GM18505 (cell line): ENCODE measurements around the gene PLEKHA3.
"Not testable (repeated sequence)": the region's sequence is repeated elsewhere in the genome, so short reads cannot be mapped to it uniquely, and the experiment has no call there.

ENCODE experiments used
- ATAC-seq: cut with Tn5 transposase; IDR thresholded peaks from one replicate; pipeline ENCODE4 v1.9.1; 2021; ENCODE audit not compliant: unreplicated experiment
- POLR2A ChIP-seq: IDR thresholded peaks from 4 replicates; pipeline ENCODE4 v1.6.1; 2011; ENCODE audit warnings: borderline replicate concordance; ENCODE audit not compliant: insufficient read depth, insufficient read length; ENCODE audit errors: extremely low read depth

The PLEKHA3 gene

DNA sequence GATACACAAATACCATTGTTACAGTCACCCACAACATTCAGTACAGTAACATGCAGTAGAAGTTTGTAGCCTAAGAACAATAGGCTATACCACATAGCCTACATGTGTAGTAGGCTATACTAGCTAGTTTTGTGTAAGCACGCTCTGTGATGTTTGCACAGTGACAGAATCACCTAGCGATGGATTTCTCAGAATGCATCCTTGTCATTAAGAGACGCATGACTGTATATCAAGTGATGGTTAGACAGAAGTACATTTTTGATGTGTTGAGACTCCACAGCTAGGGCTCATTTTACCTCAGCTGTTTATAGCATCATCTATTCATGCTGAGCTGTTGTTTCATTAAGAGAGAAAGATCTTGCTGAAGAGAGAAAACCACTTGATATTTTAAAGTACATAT lies 19.4 kb downstream of the PLEKHA3 start:
- no peak for TF ChIP-seq POLR2A
- ATAC-seq = no peak

DNA sequence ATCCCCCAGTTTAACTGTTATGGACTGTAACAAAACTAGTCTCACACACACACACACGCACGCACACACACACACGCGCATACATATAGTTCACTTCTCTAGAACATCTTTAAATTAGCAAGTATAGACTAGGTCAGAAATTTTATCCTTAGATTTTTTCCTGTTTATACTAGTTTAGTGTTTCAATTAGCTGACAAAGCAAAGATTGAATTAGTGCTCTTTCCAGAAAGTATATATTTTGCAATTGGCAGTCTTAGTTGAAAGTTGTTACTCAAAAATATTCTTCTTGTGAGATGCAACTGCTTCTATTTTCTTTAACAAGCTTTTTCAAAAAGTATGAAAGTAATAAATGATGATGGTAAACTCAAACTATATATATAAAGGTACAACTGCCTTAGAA lies 22.5 kb downstream of the PLEKHA3 start:
- no peak for TF ChIP-seq POLR2A
- ATAC-seq = no peak

GRCh38 chr2:178506101-178506500 lies 25.8 kb downstream of the PLEKHA3 start:
- TF ChIP-seq POLR2A = no peak
- ATAC-seq = no peak

- ATAC-seq = no peak
- TF ChIP-seq POLR2A = no peak
These were observed 26.3 kb downstream of the PLEKHA3 start for GRCh38 chr2:178506524-178506923.

DNA sequence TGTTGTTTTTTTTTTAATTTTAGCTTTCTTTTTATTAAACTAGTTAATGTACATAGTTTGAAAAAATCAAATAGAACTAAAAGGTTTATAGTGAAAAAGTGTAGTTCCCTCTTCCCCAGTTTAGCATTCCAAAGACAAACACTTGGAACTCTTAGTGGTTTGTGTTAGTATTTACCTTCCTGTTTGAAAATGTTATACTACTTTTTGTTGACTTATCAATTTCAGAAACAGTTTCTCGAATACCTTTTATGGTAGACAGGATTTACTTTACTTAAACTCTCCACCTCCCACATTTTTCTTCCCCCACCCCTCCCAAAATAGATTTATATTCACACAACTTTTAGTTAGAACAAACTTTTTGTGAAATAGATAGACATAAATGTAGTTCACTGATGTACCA lies 26.7 kb downstream of the PLEKHA3 start:
- no peak for TF ChIP-seq POLR2A
- no peak for ATAC-seq

DNA sequence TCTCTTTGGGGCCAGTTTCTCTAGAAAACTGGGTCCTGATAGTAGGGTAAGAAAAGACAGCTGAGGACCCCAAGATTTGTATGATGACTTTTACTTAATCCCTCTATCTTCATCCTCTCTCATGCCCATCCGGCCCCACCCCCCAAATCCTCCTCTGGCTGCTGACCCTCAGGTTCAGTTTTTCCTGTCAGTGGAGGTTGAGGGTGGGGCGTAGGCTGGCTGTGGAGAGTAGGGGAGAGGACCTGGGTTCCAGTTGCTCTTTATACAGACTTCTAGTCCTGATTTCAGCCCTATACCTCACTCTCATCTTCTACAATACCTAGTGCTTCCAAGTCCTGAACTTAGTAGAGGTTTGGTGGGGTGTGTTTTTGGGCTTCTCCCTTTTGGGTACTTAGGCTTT lies 28.4 kb downstream of the PLEKHA3 start:
- ATAC-seq = no peak
- no peak for TF ChIP-seq POLR2A

DNA sequence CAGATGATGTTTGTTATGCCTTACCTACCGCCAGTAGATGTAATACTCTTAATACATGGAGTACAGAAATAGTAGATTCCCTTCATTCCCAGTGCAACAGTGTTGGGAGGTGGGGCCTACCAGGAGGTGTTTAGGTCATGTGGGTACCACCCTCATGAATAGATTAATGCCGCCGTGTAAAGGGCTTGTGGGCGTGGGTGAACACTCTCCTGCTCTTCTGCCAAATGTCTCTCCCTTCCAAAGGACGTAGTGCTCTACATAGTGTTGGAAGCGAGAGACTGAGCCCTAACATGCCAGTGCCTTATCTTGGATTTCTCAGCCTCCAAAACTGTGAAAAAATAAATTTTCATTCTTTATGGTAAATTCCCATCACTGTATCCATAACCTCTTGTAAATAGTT lies 30.1 kb downstream of the PLEKHA3 start:
- ATAC-seq = no peak

GRCh38 chr2:178512484-178512883 lies 32.2 kb downstream of the PLEKHA3 start:
- ATAC-seq = no peak
- no peak for TF ChIP-seq POLR2A

More for the DNA sequence above, 30.1 kb downstream of the PLEKHA3 start:
- TF ChIP-seq POLR2A = no peak

- no peak for ATAC-seq
- TF ChIP-seq POLR2A = no peak
These were observed 33.6 kb downstream of the PLEKHA3 start for GRCh38 chr2:178513876-178514275.

DNA sequence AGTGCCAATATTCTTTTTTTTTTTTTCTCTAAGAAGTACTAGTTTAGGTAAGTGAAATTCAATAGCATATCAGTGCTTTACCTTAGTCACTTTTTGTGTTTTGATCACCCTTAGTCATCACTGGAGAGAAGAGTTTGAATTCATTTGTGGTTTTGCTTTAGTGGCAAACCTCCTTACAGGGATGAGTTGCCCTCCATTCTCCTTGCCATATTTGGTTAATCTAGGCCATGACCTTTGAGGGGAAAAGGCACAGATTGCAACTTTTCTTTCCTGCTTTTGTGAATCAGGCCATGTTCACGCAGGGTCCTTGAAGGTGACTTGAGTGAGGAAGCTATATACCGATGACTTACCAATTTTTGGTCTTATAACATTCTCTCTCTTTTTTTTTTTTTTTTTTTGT lies 34.4 kb downstream of the PLEKHA3 start:
- no peak for TF ChIP-seq POLR2A
- peak; percentile 57 for ATAC-seq

- TF ChIP-seq POLR2A = no peak
- ATAC-seq = no peak
These were observed 37.2 kb downstream of the PLEKHA3 start for GRCh38 chr2:178517496-178517895.

- ATAC-seq = no peak
- TF ChIP-seq POLR2A = no peak
These were observed 41.3 kb downstream of the PLEKHA3 start for GRCh38 chr2:178521304-178522150.

- peak; percentile 88 for TF ChIP-seq POLR2A
- ATAC-seq = peak; percentile 97
These were observed 42.8 kb downstream of the PLEKHA3 start for GRCh38 chr2:178522950-178523595.

GRCh38 chr2:178523596-178524134 lies 43.4 kb downstream of the PLEKHA3 start:
- ATAC-seq = peak; percentile 21

GRCh38 chr2:178525010-178525409 lies 44.8 kb downstream of the PLEKHA3 start:
- ATAC-seq = not testable (repeated sequence)

More at GRCh38 chr2:178523596-178524134, 43.4 kb downstream of the PLEKHA3 start:
- no peak for TF ChIP-seq POLR2A

- ATAC-seq = not testable (repeated sequence)
These were observed 45.2 kb downstream of the PLEKHA3 start for GRCh38 chr2:178525460-178525859.
